Stromal cell of bone marrow (primary cell): Measurements from ENCODE around the gene CRYGB.

ENCODE experiments used
- DNase-seq: peaks from one replicate; pipeline ENCODE4 v3.0.0-alpha.2; 2012; ENCODE audit warnings: low read depth

Gene CRYGB, protein sequence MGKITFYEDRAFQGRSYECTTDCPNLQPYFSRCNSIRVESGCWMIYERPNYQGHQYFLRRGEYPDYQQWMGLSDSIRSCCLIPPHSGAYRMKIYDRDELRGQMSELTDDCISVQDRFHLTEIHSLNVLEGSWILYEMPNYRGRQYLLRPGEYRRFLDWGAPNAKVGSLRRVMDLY

DNA sequence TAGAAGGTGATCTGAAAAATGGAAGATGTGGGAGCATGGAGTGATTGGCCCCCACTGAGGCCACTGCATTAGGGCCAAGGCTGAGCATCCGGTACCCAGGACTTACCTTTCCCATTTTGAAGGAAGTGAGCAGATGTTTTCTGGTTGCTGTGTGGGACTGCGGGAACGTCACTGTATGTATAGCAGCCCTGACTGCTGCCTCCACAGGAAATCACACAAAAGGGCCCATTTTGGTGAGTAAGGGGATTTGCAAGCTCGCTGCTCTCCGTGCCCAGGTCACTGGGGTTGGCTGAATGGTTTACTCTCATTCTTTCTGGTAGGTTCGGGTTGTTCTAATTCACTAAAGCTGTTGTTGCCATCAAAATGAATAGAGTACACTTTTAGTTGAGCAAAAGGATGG, at the start of gene CRYGB:
Gene CRYGB, minus strand, starts transcription at position 153 of the 400 bp plus-strand sequence. Its CDS starts 38 bp downstream, at position 115.
- no peak for DNase-seq

DNA sequence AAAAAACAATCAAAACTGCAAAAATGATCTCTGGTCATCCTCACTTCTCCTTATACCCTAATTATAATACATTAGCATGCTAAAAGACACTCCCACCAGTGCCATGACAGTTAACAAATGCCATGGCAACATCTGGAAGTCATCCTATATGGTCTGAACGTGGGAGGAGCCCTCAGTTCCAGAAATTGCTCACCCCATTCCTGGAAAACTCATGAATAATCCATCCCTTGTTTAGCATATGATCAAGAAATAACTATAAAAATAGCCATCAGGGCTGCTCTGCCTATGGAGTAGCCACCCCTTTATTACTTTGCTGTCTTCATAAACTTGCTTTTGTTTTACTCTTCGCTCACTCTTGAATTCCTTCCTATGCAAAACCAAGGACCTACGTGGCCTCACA, 49.6 kb upstream of the CRYGB start:
- peak; percentile 27 for DNase-seq

DNA sequence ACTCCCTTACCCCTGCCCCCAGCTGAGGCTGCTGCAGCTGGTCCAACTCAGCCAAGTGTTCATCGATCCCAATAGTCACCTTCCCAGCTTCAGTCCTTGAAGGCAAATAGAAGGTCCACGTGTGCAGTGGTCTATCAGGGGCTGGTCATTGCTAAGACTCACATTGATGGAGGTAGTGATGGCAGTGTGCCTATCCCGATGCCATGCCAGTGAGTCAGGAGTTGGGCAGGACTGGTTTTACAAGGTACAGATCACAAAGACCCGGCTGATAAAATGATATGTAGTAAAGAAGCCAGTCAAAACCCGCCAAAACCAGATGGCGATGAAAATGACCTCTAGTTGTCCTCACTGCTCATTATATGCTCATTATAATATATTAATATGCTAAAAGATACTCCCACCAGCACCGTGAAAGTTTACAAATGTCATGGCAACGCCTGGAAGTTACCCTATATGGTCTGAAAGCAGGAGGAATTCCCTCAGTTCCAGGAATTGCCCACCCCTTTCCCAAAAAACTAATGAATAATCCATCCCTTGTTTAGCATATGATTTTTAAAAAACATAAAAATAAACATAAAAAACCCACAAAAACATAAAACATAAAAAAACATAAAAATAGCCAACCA, 46.8 kb upstream of the CRYGB start:
- no peak for DNase-seq

DNA sequence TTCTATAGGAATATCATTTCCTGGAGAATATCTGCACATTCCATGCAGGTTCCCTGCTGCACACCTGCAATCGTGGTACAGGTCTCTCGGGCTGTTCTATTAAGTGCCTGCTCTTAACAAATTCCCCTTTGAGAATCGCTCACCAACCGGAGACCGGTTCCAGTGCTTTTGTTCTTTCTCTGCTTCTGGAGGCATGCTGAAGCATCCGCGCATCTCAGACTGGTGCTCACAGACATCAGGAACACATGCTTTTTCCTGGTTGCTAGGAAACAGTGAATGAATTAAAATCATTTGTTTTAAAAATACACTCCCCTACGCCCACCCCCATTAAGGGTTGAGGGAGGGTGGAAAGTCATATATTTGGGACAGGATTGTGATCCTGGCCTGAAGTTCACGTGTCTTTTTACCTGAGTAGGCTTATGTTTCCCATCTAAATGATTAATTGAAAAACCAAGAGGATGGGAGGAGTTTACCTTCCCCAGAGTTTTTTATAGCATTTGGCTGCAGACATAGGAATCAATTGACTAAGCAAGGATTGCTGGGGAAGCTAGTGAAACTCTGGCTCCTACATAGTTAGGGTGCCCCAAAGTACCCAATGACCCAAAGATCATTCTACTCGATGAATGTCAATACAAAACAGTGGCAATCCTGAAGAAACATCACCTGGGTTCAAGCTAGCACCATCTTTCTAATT, 44.0 kb upstream of the CRYGB start, which contains the start of gene C2orf80:
Gene C2orf80, minus strand, starts transcription at position 221 of the 694 bp plus-strand sequence. CDS start 3,044 bp downstream, outside the sequence.
- no peak for DNase-seq

DNA sequence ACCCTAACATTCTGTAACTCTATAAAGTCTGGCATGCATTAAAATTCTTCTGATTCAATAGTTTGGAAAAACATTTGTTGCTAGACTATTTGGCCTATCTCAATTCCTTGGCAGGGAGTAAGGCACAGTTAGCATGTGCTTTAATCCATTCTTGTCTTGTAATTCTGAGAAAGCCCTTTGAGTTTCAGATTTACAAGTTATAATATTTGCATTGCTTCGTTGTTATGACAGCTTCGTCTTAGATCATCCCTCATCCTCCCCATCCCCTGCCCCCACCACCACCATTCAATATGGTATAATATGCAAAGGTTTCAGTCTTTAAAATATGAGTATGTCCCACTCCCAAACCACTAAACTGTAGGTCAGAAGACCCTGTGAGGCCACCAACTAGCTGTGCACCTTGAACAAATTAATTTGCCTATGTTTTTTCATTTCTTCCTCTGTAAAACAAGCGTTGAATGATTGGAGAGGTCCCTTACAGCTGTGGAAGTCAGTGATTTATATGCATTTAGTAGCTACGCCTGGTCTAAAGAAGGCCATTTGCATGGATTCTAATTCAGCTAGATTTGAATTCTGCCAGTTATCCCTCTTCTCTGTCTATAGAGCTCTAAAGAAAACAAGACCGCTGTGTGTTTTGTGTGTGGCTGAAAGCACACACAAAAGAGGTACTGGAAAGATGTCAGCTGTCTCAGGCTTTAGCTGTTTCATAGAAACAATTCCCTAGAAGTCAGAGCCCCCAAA, 43.3 kb upstream of the CRYGB start:
- DNase-seq, result no peak

DNA sequence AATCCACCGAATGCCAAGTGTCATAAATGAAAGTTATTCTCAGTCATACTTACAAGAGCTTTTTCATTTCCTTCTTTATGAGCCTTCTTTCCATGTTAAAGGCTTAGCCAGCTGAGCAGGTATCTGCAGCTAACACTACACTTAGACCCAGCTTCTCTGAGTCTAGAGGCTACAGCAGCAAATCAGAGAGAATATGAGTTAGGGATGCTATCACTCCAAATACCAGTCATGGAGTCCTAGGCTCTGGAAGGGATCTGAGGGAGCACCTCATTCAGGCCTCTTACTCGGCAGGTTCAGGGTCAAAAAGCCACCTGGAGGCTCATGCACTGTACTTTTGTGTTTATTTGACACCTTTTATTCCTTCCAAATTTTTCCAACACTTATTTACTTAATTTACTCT, 40.9 kb upstream of the CRYGB start:
- DNase-seq, result no peak

DNA sequence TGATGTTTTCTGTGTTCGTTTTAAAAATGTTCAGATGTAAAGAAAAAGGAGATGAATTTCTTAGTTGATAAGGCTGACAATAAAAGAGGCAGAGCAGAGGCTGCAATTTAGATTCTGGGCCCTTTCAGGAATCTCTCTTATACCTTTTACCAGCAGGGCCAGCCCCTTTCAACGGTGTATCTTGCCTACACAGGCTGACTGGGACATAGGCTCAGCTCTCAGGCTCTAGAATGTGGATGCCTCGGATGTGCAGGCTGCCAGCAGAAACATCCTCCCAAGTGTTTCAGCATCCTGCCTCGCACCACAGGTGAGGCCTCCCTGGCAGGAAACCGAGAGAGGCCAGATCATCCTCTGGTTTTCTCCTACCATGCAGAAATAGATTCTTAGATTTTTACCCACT, 40.5 kb upstream of the CRYGB start:
- DNase-seq, result no peak

DNA sequence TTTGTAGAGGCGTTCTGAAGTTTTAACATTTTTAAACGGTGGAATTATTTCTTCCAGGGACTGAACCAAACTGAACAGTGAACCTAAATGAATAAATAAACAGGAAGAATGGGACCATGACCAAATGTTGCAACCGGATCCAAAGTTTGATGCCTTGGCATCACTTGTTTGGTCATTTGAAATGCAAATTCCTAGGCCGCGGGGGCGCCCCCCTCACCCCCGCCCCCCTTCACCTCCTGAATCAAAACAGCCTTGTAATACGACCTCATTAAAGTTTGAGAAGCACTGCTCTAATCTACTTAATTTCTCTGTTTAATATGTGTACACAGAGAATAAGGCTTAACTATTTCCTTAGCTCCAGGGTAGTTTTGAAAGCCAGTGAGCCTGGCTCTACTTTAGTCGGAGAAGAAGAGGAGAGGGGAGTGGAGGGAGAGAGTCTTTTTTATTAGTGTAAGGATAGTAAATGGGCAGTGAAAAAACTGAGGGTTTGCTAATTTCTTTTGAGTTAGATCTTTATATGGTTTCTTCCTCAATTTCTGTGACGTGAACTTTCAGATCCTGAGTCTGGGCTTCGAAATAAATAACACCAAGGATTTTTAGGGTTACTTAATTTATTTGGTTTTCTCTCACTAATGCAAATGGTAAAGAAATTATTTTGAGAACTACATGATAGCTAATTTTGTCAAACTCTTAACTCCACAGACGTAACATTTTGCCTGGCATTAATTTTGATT, 38.2 kb upstream of the CRYGB start:
- no peak for DNase-seq

DNA sequence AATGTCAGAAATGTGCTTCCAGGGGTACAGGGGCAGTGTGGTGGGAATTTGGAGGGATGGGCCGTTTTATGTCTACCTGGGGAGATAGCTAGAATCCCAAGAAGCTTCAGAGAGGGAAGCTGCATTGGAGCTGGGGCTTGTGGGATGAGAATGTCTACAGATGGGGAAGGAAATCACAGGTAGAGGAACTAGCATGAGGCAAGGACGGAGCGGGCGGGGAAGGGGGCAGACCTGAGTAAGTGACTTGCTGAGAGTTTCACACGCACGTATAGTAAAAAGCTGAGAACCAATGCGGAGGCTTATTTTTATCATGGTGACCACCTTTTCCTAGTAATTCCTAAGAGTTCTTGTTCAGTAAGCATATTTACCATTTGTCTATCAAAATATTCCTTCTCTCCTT, 37.6 kb upstream of the CRYGB start:
- no peak for DNase-seq

DNA sequence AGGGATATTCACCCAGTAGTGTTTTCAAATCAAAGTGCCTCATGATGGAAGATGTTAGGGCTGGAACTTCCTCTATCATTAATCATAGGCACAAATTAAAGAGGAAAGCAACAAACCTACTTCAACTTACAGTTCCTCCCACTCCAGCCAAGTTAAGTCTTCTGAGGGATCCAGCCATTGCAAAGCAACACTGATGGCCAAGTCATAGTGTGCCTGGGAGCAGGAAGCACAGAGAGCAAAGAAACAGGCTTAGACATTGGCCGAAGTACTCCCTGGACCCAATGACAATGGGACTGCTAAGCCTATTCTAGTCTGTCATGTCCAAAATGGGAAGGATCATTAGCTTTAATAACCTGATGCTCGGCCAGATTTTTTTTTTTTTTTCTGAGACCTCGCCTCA, 36.9 kb upstream of the CRYGB start:
- no peak for DNase-seq

DNA sequence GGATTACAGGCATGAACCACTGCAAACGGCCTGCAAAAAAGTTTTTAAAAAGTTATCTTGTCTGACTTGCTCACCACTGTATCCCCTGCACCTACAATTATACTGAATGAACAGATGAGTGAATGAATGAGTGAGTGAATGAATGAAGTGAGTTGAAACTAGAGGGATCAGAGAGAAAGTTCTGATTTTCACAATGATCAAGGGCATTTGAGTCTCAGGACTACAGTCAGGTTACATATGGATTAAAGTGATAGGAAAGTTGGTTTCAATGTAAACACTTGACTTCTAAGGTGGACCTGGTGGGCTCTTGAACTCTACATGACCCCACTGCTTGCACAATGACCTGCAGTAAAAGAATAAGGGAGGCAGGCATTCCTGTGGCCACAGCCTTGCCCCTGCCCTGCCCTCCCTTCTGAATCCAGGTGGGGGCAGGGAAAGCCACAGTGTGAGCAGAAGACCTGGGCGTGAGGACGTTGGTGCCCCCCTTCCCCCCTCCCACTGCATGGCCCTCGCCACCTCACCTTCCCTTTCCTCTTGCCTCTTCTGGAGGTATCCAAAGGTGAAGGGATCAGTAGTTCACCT, 33.2 kb upstream of the CRYGB start:
- DNase-seq, result no peak

DNA sequence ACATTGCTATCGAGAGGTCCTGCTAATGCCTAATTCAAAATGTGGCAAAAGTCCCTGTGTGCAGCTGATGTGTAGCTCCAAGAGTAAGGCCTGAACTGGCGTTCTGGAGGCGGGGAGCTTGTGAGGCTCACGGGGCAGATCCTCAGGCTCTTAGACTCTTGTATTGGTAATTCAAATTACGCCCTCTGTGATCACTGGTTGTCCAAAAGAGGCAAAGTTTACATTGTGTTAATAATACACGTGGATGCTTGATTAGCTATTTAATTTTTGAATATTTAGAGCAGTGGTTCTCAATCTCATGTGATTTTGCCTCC, 29.8 kb upstream of the CRYGB start:
- DNase-seq, result no peak

DNA sequence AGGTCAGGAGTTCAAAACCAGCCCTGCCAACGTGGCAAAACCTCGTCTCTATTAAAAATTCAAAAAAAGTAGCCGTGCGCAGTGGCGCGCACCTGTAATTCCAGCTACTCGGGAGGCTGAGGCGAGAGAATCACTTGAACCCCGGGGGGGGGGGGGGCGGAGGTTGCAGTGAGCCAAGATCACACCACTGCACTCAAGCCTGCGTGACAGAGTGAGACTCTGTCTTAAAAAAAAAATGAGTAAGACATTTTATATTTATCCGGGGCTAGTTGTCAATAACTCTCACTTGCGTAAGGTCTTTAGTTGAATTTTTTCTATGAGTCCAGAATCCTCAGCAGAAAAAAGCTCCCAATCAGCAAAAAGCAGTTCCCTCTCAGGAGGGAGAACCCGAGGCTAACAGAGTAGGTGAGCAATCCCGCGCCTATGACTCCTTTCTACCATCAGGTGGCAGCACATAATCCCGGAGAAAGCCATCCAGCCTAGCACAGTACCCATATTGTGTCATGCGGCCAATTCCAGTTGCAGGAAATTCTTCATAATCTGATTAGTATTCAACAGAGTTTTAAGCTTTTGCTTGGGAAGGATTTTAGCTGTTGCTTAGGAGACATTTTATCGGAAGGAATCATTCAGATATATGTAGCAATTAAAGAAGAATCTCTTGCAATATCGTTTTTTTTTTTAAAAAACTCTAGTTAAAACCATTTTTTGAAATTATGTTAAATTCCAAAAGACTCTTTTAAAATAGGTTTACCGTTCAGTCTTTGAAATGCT, 29.3 kb upstream of the CRYGB start:
- DNase-seq, result peak; percentile 85

DNA sequence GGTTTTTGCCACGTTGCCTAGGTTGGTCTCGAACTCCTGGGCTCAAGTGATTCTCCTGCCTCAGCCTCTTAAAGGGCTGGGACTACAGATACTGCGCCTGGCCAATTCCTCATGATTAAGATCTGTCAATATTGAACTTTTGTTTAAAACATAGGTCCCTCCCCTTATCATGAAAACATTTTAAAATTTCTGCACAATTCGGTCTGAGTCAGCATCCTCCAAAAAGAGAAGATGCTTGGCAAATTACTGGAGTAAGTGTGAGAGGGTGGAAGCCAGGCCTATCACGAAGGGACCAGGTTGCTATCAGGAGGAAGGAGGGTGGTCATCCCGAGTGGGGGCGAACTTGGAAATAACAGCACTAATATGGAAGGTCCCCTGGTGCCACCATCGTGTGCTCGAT, 28.2 kb upstream of the CRYGB start:
- DNase-seq, result no peak

DNA sequence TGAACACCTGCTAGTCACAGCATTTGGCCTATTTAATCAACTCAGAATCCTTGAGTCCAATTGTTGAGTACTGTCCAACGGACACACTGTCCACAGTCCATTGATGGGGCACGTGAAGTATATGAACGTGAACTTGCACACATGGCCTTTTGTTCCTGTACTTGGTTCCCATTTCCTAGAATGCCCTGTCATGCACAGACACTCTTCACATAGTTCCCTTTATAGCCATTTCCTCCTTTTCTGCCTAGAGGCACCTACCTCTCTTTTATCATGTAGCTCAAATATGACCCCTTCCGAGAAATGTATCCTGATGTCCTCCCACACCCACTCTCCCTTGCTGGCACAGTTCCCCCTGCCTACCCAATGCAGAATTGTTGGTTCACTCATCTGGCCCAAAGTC, 26.2 kb upstream of the CRYGB start:
- no peak for DNase-seq

DNA sequence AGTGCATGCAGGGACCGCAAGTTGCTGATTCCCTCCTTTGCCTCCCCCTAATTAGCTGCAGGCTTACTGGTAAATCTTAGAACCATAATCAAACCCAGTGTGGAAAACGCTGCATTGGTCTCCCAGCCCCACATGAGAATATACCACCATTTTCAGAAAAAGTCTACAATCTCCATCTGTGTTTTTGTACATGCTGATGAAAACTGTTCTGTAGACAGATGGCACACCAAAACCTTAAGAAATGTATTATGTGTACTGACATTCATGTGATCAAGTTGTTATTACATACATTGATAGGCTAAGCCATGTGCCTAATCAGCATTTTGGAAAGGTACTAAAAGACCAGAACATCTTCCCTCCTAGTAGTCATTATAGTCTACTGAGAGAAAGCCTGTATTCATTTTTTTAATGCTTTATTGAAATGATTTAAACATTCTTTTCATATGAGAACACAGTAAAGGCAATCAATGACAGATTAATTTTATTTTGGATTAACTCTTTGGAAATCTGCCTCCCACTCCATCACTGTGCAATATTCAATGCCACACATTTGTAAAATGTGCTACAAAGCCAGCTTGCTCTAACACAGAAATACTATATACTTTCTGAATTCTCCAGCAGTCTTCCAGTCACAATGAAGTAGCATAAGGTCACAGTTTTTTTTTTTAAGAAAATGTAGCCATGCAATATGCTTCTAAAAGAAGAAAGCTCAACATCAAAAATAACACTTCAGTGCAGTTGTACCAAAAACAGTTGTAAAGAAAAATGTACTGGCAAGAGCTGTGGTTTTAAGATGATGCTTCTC, 19.2 kb upstream of the CRYGB start:
- DNase-seq, result no peak

DNA sequence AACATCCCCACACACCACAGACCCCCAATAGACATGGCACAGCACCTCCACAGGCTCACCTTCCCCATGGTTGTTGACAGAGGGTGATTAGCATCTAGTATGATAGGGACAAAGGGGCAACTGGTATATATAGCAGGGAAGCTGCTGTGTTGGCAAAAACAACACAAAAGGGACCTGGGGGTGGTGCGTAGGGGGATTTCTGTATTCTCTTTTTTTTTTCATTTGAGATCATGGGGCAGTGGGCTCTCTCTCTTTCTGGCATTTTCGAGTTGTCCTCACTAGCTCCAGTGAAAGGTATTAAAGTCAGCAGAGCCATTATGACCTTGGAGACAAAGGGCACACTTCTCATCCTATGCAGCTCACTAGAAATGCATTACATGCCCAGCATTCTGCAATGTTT, 17.5 kb upstream of the CRYGB start, which contains the start of gene CRYGA:
Gene CRYGA, minus strand, starts transcription at position 101 of the 400 bp plus-strand sequence. Its CDS starts 33 bp downstream, at position 68.
- DNase-seq, result no peak

DNA sequence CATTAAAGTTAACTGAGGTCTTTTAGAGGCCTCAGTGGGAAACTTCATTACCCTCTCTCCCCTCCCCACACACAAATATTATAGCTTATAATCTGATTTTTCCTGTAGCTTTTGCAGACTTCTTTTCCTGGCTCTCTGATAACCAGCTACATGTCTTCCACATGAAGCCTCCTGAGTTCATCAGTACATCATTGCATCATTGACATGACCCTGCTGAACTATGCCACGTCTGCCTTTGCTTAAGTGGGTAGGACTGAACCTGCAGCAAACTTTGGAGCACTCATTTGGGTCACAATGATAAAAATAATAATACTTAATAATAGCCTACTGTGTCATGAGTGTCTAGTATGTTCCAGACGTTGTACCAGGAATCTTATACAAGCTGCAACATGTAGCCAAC, 10.5 kb upstream of the CRYGB start:
- no peak for DNase-seq

DNA sequence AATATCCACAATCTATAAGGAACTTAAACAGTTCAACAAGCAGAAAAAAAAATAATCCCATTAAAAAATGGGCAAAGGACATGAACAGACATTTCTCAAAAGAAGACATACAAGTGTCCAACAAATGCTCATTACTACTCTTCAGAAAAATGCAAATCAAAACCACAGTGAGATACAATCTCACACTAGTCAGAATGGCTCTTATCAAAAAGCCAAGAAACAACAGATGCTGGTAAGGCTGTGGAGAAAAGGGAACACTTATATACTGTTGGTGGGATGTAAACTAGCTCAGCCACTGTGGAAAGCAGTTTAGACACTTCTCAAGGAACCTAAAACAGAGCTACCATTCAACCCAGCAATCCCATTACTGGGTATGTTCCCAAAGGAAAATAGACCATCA, 7.2 kb upstream of the CRYGB start:
- no peak for DNase-seq

DNA sequence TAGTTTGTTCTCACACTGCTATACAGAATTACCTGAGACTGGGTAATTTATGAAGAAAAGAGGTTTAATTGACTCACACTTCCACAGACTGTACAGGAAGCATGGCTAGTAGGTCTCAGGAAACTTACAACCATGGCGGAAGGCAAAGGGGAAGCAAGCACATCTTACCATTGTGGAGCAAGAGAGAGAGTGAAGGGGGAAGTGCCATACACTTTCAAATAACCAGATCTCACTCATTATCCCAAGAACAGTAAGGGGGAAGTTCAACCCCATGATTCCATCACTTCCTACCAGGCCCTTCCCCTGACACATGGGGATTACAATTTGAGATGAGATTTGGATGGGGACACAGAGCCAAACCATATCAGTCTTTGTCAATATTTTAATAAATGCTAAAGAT, 5.0 kb upstream of the CRYGB start:
- DNase-seq, result no peak
